HG02571 (cell line): ENCODE measurements around the gene CKB.

ENCODE experiments used
- ATAC-seq: cut with Tn5 transposase; IDR thresholded peaks from one replicate; pipeline ENCODE4 v1.9.1; 2021; ENCODE audit warnings: mild to moderate bottlenecking, moderate library complexity; ENCODE audit not compliant: unreplicated experiment

Gene CKB

GRCh38 chr14:103539056-103539825 is 16.6 kb upstream of the CKB start:
- no peak for ATAC-seq

GRCh38 chr14:103538291-103539055 is 15.8 kb upstream of the CKB start:
- no peak for ATAC-seq

- ATAC-seq, result no peak
Measured at GRCh38 chr14:103537175-103537990, 14.8 kb upstream of the CKB start.

- no peak for ATAC-seq
Measured at GRCh38 chr14:103536693-103537092, 14.1 kb upstream of the CKB start.

GRCh38 chr14:103535891-103536565 is 13.4 kb upstream of the CKB start:
- no peak for ATAC-seq

GRCh38 chr14:103535081-103535890 is 12.7 kb upstream of the CKB start:
- no peak for ATAC-seq

DNA sequence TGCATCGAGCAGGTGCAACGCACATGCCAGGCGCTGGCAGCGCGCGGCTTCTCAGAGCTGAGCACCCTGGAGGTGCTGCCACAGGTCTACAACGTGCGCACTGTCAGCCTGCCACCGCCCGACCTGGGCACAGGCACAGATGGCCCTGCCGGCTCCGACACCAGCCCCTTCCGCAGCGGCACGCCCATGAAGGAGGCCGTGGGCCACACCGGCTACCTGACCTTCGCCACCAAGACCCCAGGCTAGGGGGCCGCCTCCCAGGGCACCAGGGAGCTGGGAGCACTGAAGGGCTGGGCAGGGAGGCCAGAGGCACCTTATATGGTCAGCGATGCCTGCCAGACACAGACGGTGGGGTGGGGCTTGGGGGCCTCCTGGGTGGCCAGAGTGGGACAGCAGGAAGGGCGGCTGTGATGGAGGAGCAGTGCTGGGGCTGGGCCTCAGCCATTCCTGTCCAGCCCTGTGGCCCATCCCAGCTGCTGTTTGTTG is 12.0 kb upstream of the CKB start:
- ATAC-seq, result no peak

- no peak for ATAC-seq
Measured at GRCh38 chr14:103533999-103534575, 11.5 kb upstream of the CKB start.

DNA sequence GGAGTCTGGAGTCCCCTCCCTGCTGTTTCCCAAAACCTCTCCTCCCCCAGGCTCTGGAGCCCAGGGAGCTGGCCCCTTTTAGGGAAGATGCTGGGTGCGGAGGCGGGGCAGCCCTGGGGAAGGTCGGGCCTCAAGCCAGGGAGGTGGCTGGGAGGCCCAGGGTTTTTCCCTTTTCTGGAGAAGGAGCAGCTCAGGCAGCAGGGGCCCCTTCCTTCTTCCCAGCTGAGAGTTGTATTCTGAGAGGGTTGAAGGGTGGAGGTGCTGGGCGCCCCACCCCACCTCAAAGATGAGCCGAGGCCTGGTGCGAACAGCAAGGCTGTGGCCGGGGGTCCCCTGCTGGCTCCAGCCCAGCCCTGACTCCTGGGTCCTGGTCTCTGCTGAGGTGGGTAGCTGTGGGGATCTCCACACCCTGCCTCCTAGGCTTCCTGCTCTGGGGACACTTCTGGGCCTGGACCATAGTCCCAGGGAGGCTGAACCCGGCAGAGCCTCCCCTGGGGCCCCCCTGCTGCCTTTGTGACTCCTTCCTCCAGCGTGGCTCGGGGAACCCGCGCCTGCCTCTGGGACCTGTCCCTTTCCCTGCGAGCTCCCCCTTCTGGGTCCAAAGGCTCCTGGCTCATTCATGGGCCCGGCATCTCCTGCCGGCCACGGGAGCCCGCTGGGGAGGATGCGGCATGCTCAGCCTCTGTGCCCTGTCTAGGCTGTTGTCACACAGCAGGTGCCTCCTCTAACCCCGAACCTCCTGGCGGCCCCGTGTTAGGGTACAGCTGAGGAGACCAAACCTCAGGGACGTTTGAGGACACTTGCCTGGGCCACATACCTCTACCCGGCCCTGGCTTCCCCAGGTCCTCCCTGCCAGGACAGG is 10.7 kb upstream of the CKB start:
- ATAC-seq, result no peak

GRCh38 chr14:103532216-103533136 is 9.8 kb upstream of the CKB start:
- ATAC-seq, result no peak

GRCh38 chr14:103531421-103532215 is 9.0 kb upstream of the CKB start:
- ATAC-seq, result no peak

DNA sequence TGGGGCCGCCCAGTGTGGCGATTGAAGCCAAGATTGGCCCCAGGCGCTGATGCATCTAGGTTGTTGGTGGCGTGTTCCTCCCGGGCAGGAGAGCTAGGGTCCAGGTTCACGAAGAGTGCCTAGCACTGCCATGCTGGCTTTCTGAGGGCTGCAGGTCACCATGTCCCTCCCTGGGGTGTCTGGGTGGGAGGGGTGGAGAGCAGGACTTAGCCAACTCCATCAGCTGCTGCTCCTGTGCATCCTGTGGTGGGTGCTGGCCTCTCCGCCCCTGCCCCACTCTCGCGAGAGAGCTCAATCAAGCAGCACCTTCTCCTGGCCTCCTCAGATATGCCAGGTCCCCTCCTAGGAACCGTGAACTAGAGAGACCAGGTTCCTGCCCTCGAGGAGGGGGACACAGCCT is 8.2 kb upstream of the CKB start:
- ATAC-seq, result no peak

- ATAC-seq, result no peak
Measured at GRCh38 chr14:103530390-103530789, 7.8 kb upstream of the CKB start.

- no peak for ATAC-seq
Measured at GRCh38 chr14:103529383-103530365, 7.0 kb upstream of the CKB start.

- no peak for ATAC-seq
Measured at GRCh38 chr14:103528587-103529382, 6.2 kb upstream of the CKB start, which contains the start of gene TRMT61A. Gene TRMT61A (plus strand): TSS chr14:103529196. CDS start chr14:103529979, 783 bp downstream.
